H9 (cell line): ENCODE results near the gene PCDH17. TPM values are rescaled to one million over a fixed set of nuclear protein-coding genes. Genes with fewer than 3 reads are reported as not detected.

Experiments used
- DNase-seq: peaks from one replicate; pipeline ENCODE4 v3.0.0-alpha.2; 2017
- H2AFZ ChIP-seq: one replicate; pipeline ENCODE4 v1.6.1; 2013; ENCODE audit warnings: mild to moderate bottlenecking, low read length, control low read depth, moderate library complexity
- H2AK5ac ChIP-seq: 2 replicates; pipeline ENCODE4 v1.6.1; 2013; ENCODE audit warnings: low read length, control low read depth, mixed read lengths; ENCODE audit not compliant: insufficient read length
- H2BK120ac ChIP-seq: one replicate; pipeline ENCODE4 v1.6.1; 2013; ENCODE audit warnings: low read depth, mild to moderate bottlenecking, low read length, control low read depth, inconsistent platforms; ENCODE audit not compliant: poor library complexity, severe bottlenecking
- H2BK12ac ChIP-seq: 2 replicates; pipeline ENCODE4 v1.6.1; 2013; ENCODE audit warnings: low read length, control low read depth, mixed read lengths, low read depth; ENCODE audit not compliant: insufficient read length
- H2BK15ac ChIP-seq: 2 replicates; pipeline ENCODE4 v1.6.1; 2013; ENCODE audit warnings: low read depth, low read length, control low read depth
- H2BK20ac ChIP-seq: one replicate; pipeline ENCODE4 v1.6.1; 2013; ENCODE audit warnings: low read depth, mild to moderate bottlenecking, low read length, control low read depth, inconsistent platforms; ENCODE audit not compliant: poor library complexity, severe bottlenecking
- H2BK5ac ChIP-seq: 2 replicates; pipeline ENCODE4 v1.6.1; 2013; ENCODE audit warnings: low read length, control low read depth, mixed read lengths; ENCODE audit not compliant: insufficient read length
- H3K14ac ChIP-seq: 2 replicates; pipeline ENCODE4 v1.6.1; 2013; ENCODE audit warnings: low read length, control low read depth; ENCODE audit not compliant: insufficient read depth
- H3K18ac ChIP-seq: 2 replicates; pipeline ENCODE4 v1.6.1; 2013; ENCODE audit warnings: low read depth, mild to moderate bottlenecking, mixed read lengths, low read length, control low read depth; ENCODE audit not compliant: insufficient read length
- H3K23ac ChIP-seq: 2 replicates; pipeline ENCODE4 v1.6.1; 2013; ENCODE audit warnings: low read length, control low read depth, mixed read lengths, low read depth; ENCODE audit not compliant: insufficient read length
- H3K23me2 ChIP-seq: 2 replicates; pipeline ENCODE4 v1.6.1; 2013; ENCODE audit warnings: low read depth, mild to moderate bottlenecking, mixed read lengths, low read length, control low read depth; ENCODE audit not compliant: insufficient read length, poor library complexity, severe bottlenecking
- H3K27ac ChIP-seq: 2 replicates; pipeline ENCODE4 v1.5.1; 2013; ENCODE audit warnings: low read length, control low read depth, mixed read lengths, low read depth; ENCODE audit not compliant: insufficient read length
- H3K27me3 ChIP-seq: 2 replicates; pipeline ENCODE4 v1.6.1; 2013; ENCODE audit warnings: low read length, control low read depth, inconsistent platforms; ENCODE audit not compliant: insufficient read depth
- H3K4ac ChIP-seq: 2 replicates; pipeline ENCODE4 v1.6.1; 2013; ENCODE audit warnings: low read depth, mild to moderate bottlenecking, control low read depth, inconsistent platforms, low read length, moderate library complexity
- H3K4me1 ChIP-seq: 2 replicates; pipeline ENCODE4 v1.6.1; 2013; ENCODE audit warnings: low read length, control low read depth, inconsistent platforms; ENCODE audit not compliant: insufficient read depth
- H3K4me2 ChIP-seq: 2 replicates; pipeline ENCODE4 v1.6.1; 2013; ENCODE audit warnings: low read length, control low read depth, mixed read lengths; ENCODE audit not compliant: insufficient read length, insufficient read depth
- H3K56ac ChIP-seq: 2 replicates; pipeline ENCODE4 v1.6.1; 2013; ENCODE audit warnings: low read depth, mild to moderate bottlenecking, mixed read lengths, low read length, control low read depth; ENCODE audit not compliant: insufficient read length
- H3K79me1 ChIP-seq: 2 replicates; pipeline ENCODE4 v1.6.1; 2013; ENCODE audit warnings: low read depth, mild to moderate bottlenecking, moderate library complexity, low read length, control low read depth, inconsistent platforms; ENCODE audit not compliant: insufficient read depth, poor library complexity, severe bottlenecking
- H3K79me2 ChIP-seq: 2 replicates; pipeline ENCODE4 v1.6.1; 2013; ENCODE audit warnings: low read length, control low read depth, inconsistent platforms; ENCODE audit not compliant: insufficient read depth
- H3K9ac ChIP-seq: 2 replicates; pipeline ENCODE4 v1.6.1; 2013; ENCODE audit warnings: low read length, control low read depth, mixed read lengths; ENCODE audit not compliant: insufficient read length; ENCODE audit errors: extremely low read depth
- H3K9me3 ChIP-seq: one replicate; pipeline ENCODE4 v1.6.1; 2013; ENCODE audit warnings: low read depth, low read length, inconsistent platforms; ENCODE audit not compliant: control insufficient read depth
- H3T11ph ChIP-seq: one replicate; pipeline ENCODE4 v1.6.1; 2013; ENCODE audit warnings: mild to moderate bottlenecking, low read length, control low read depth, inconsistent platforms
- H4K20me1 ChIP-seq: one replicate; pipeline ENCODE4 v1.6.1; 2013; ENCODE audit not compliant: control insufficient read depth, insufficient read length, insufficient read depth
- H4K5ac ChIP-seq: 2 replicates; pipeline ENCODE4 v1.6.1; 2013; ENCODE audit warnings: low read depth, mild to moderate bottlenecking, mixed read lengths, low read length, control low read depth; ENCODE audit not compliant: insufficient read length
- H4K8ac ChIP-seq: replicated peaks from 2 replicates; pipeline ENCODE4 v1.6.1; 2013; ENCODE audit warnings: low read length, control low read depth, mixed read lengths, low read depth; ENCODE audit not compliant: insufficient read length
- H4K91ac ChIP-seq: 2 replicates; pipeline ENCODE4 v1.6.1; 2013; ENCODE audit warnings: low read depth, mild to moderate bottlenecking, moderate library complexity, mixed read lengths, low read length, control low read depth; ENCODE audit not compliant: insufficient read length
- H3K27ac Mint-ChIP-seq, 3 experiments: 2 replicates in 2 of 3; 3 replicates in 1 of 3; pipeline ENCODE4 v1.8.0; 2020 to 2021; ENCODE audit warnings: mixed read lengths in 3 of 3, mild to moderate bottlenecking in 1 of 3, moderate library complexity in 1 of 3
- H3K27me3 Mint-ChIP-seq: 2 replicates; pipeline ENCODE4 v1.8.0; 2021; ENCODE audit warnings: low read depth, mild to moderate bottlenecking, moderate library complexity, mixed read lengths
- H3K36me3 Mint-ChIP-seq, 3 experiments: 2 replicates in 2 of 3; 3 replicates in 1 of 3; pipeline ENCODE4 v1.8.0; 2020 to 2021; ENCODE audit warnings: low read depth in 3 of 3, mixed read lengths in 3 of 3; ENCODE audit not compliant: insufficient read depth in 1 of 3
- H3K4me1 Mint-ChIP-seq, 2 experiments: 2 replicates each; pipeline ENCODE4 v1.8.0; 2020; ENCODE audit warnings: mixed read lengths in 2 of 2
- H3K4me3 Mint-ChIP-seq, 2 experiments: 2 replicates in 1 of 2; 3 replicates in 1 of 2; pipeline ENCODE4 v1.8.0; 2020 to 2021; ENCODE audit warnings: mild to moderate bottlenecking in 2 of 2, mixed read lengths in 2 of 2, moderate library complexity in 1 of 2
- H3K9me3 Mint-ChIP-seq, 2 experiments: 2 replicates in 1 of 2; 3 replicates in 1 of 2; pipeline ENCODE4 v1.8.0; 2020; ENCODE audit warnings: mild to moderate bottlenecking in 2 of 2, mixed read lengths in 2 of 2, moderate library complexity in 1 of 2
- WGBS: extraction: QIAGEN DNeasy Blood & Tissue Kit; methylation state at CpG from one replicate; pipeline ENCODE4 v1.1.7; 2013; ENCODE audit warnings: missing lambda C conversion rate, low lambda C conversion rate, mixed read lengths; ENCODE audit not compliant: insufficient read length; ENCODE audit errors: extremely low coverage; 5-methylcytosine and 5-hydroxymethylcytosine counted together
- total RNA-seq: library from RNA; stranded (reverse); gene quantifications from 2 replicates; pipeline ENCODE4 v1.2.1, GENCODE V29; 2021
- TF ChIP-seq, protein P1 (sequence below): fragments of 200-600 bp; sonication (generic); conservative IDR thresholded peaks from 3 replicates; pipeline ENCODE4 v1.8.0; 2021; ENCODE audit warnings: antibody characterized with exemption, mild to moderate bottlenecking

The PCDH17 gene
- total RNA-seq, 1 experiment from 2014 or later, result 0.52 TPM

DNA sequence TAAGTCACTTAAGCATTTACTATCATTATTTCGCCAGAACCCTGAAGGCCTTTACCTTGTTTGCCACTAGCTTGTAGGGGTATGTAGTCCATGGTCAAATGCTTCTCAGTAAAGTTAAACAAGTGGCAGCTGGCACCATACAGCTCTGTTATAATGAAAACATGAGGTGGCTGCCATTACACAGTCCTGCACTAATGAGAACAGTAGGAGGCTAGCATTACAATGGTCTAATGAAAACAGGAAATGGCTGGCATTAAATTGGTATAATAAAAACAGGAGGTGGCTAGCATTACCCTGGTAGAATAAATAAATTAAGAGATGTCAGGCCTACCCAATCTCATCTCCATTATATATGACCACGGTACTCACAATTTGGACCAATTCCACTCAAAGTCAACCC lies 107.5 kb downstream of the PCDH17 start:
- TF ChIP-seq, protein P1, sequence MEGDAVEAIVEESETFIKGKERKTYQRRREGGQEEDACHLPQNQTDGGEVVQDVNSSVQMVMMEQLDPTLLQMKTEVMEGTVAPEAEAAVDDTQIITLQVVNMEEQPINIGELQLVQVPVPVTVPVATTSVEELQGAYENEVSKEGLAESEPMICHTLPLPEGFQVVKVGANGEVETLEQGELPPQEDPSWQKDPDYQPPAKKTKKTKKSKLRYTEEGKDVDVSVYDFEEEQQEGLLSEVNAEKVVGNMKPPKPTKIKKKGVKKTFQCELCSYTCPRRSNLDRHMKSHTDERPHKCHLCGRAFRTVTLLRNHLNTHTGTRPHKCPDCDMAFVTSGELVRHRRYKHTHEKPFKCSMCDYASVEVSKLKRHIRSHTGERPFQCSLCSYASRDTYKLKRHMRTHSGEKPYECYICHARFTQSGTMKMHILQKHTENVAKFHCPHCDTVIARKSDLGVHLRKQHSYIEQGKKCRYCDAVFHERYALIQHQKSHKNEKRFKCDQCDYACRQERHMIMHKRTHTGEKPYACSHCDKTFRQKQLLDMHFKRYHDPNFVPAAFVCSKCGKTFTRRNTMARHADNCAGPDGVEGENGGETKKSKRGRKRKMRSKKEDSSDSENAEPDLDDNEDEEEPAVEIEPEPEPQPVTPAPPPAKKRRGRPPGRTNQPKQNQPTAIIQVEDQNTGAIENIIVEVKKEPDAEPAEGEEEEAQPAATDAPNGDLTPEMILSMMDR, result no peak
- Histone ChIP-seq H2BK12ac (no peak overlapping the region), H2AFZ (no peak overlapping the region), H2BK120ac (no peak overlapping the region), H3T11ph (no peak overlapping the region), H4K5ac (no peak overlapping the region), H3K18ac (no peak overlapping the region), H3K27me3 (no peaks in the 10 kb centered on the region), H3K4me1 (peaks cover 8% of the 10 kb centered on the region; the same call in 1 of the 2 replicates), H3K23ac (no peak overlapping the region), H3K9me3 (no peaks in the 10 kb centered on the region), H4K91ac (no peak overlapping the region), H3K9ac (no peak overlapping the region), H2AK5ac (no peak overlapping the region), H4K8ac (no peak overlapping the region), H2BK15ac (no peak overlapping the region), H3K79me1 (no peaks in the 10 kb centered on the region), H4K20me1 (no peaks in the 10 kb centered on the region), H3K27ac (no peak overlapping the region), H3K14ac (no peak overlapping the region), H2BK5ac (no peak overlapping the region), H3K56ac (no peak overlapping the region), H2BK20ac (no peak overlapping the region), H3K79me2 (no peaks in the 10 kb centered on the region), H3K4ac (no peak overlapping the region), H3K4me2 (no peak overlapping the region), H3K23me2 (no peaks in the 10 kb centered on the region)
- H3K9me3 Mint-ChIP-seq, result no peaks in the 10 kb centered on the region
- WGBS, result no CpG with 5 or more reads among the region's 2 CpGs
- H3K27ac Mint-ChIP-seq, result no peak overlapping the region
- no peaks in the 10 kb centered on the region; the same call in 1 of the 2 replicates for H3K27me3 Mint-ChIP-seq
- no peak overlapping the region for H3K4me3 Mint-ChIP-seq
- H3K36me3 Mint-ChIP-seq, result no peaks in the 10 kb centered on the region
- H3K4me1 Mint-ChIP-seq, result peaks cover 21 to 24% of the 10 kb centered on the region in 2 experiments
- no peak for DNase-seq
